ENCODE results near the gene EME1. TPM values are rescaled to one million over a fixed set of nuclear protein-coding genes. Genes with fewer than 3 reads are reported as not detected.

The EME1 gene
- polyA plus RNA-seq, 2 donors, result 2.0 to 3.6 TPM

GRCh38 chr17:50347894-50348291, 25.1 kb upstream of the EME1 start:
- Histone ChIP-seq H3K36me3 (ENCODE audit: control insufficient read depth in 2 of 2, insufficient read depth in 2 of 2, low read length in 1 of 2) (peaks cover 0 to 4% of the 10 kb centered on the region in 2 donors), H3K27me3 (ENCODE audit: control insufficient read depth in 1 of 2, insufficient read depth in 2 of 2, low read length in 2 of 2) (no peaks in the 10 kb centered on the region), H3K9me3 (ENCODE audit: control insufficient read depth in 2 of 2, insufficient read depth in 1 of 2, low read depth in 1 of 2, low read length in 1 of 2) (no peaks in the 10 kb centered on the region), H3K4me3 (ENCODE audit: low read depth in 1 of 2, low read length in 2 of 2) (no peak overlapping the region), H3K4me1 (ENCODE audit: control insufficient read depth in 2 of 2, insufficient read depth in 2 of 2, low read length in 1 of 2) (peaks cover 5 to 9% of the 10 kb centered on the region in 2 donors), H3K27ac (ENCODE audit: low read depth in 2 of 2, low read length in 1 of 2) (no peak overlapping the region)
- 57 to 62% methylated on average over 3 of the region's 3 CpGs for WGBS, 2 donors

- 53 to 61% methylated on average over 7 of the region's 7 CpGs for WGBS, 2 donors
- Histone ChIP-seq H3K27ac (ENCODE audit: low read depth in 2 of 2, low read length in 1 of 2) (peak overlapping the region in 1 of 2 donors; percentile 9), H3K27me3 (ENCODE audit: control insufficient read depth in 1 of 2, insufficient read depth in 2 of 2, low read length in 2 of 2) (no peaks in the 10 kb centered on the region), H3K4me3 (ENCODE audit: low read depth in 1 of 2, low read length in 2 of 2) (no peak overlapping the region), H3K36me3 (ENCODE audit: control insufficient read depth in 2 of 2, insufficient read depth in 2 of 2, low read length in 1 of 2) (peaks cover 2 to 4% of the 10 kb centered on the region in 2 donors), H3K9me3 (ENCODE audit: control insufficient read depth in 2 of 2, insufficient read depth in 1 of 2, low read depth in 1 of 2, low read length in 1 of 2) (no peaks in the 10 kb centered on the region), H3K4me1 (ENCODE audit: control insufficient read depth in 2 of 2, insufficient read depth in 2 of 2, low read length in 1 of 2) (peaks cover 5 to 9% of the 10 kb centered on the region in 2 donors)
Observed at GRCh38 chr17:50348522-50349242, 24.3 kb upstream of the EME1 start.

DNA sequence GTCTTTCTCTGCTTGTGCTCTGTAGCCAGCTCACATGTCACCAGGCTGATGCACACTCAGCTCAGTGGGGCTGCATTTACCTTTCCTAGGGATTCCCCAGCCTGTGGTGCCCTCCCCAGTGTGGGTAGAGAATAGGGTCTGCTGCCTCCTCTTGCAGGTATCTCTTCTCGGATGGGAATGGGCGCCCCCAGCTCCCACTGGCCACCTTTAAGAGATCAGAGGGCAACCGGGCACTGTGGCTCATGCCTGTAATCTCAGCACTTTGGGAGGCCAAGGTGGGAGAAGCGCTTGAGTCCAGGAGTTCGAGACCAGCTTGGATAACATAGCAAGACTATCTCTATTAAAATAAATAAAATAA, 23.8 kb upstream of the EME1 start:
- no peak overlapping the region for H3K27ac ChIP-seq (ENCODE audit: low read depth in 2 of 2, low read length in 1 of 2)
- peaks cover 2 to 7% of the 10 kb centered on the region in 2 donors for H3K36me3 ChIP-seq (ENCODE audit: control insufficient read depth in 2 of 2, insufficient read depth in 2 of 2, low read length in 1 of 2)
- no peaks in the 10 kb centered on the region for H3K9me3 ChIP-seq (ENCODE audit: control insufficient read depth in 2 of 2, insufficient read depth in 1 of 2, low read depth in 1 of 2, low read length in 1 of 2)
- H3K27me3 ChIP-seq (ENCODE audit: control insufficient read depth in 1 of 2, insufficient read depth in 2 of 2, low read length in 2 of 2), result no peaks in the 10 kb centered on the region
- H3K4me1 ChIP-seq (ENCODE audit: control insufficient read depth in 2 of 2, insufficient read depth in 2 of 2, low read length in 1 of 2), result peaks cover 5 to 9% of the 10 kb centered on the region in 2 donors
- no peak overlapping the region for H3K4me3 ChIP-seq (ENCODE audit: low read depth in 1 of 2, low read length in 2 of 2)
- WGBS, 2 donors, result 94 to 97% methylated on average over 5 of the region's 5 CpGs

- H3K4me1 ChIP-seq (ENCODE audit: control insufficient read depth in 2 of 2, insufficient read depth in 2 of 2, low read length in 1 of 2), result peaks cover 2 to 9% of the 10 kb centered on the region in 2 donors
- no peaks in the 10 kb centered on the region for H3K9me3 ChIP-seq (ENCODE audit: control insufficient read depth in 2 of 2, insufficient read depth in 1 of 2, low read depth in 1 of 2, low read length in 1 of 2)
- H3K27ac ChIP-seq (ENCODE audit: low read depth in 2 of 2, low read length in 1 of 2), result no peak overlapping the region
- no peak overlapping the region for H3K4me3 ChIP-seq (ENCODE audit: low read depth in 1 of 2, low read length in 2 of 2)
- H3K27me3 ChIP-seq (ENCODE audit: control insufficient read depth in 1 of 2, insufficient read depth in 2 of 2, low read length in 2 of 2), result no peaks in the 10 kb centered on the region
- 86 to 94% methylated on average over 2 of the region's 2 CpGs for WGBS, 2 donors
- H3K36me3 ChIP-seq (ENCODE audit: control insufficient read depth in 2 of 2, insufficient read depth in 2 of 2, low read length in 1 of 2), result peaks cover 9 to 19% of the 10 kb centered on the region in 2 donors
Observed at GRCh38 chr17:50350733-50351132, 22.3 kb upstream of the EME1 start.

GRCh38 chr17:50352072-50352692, 20.8 kb upstream of the EME1 start:
- no peaks in the 10 kb centered on the region for H3K27me3 ChIP-seq (ENCODE audit: control insufficient read depth in 1 of 2, insufficient read depth in 2 of 2, low read length in 2 of 2)
- no peaks in the 10 kb centered on the region for H3K9me3 ChIP-seq (ENCODE audit: control insufficient read depth in 2 of 2, insufficient read depth in 1 of 2, low read depth in 1 of 2, low read length in 1 of 2)
- H3K4me1 ChIP-seq (ENCODE audit: control insufficient read depth in 2 of 2, insufficient read depth in 2 of 2, low read length in 1 of 2), result peaks cover 0 to 4% of the 10 kb centered on the region in 2 donors
- WGBS, 2 donors, result 64 to 72% methylated on average over 6 of the region's 6 CpGs
- no peak overlapping the region for H3K27ac ChIP-seq (ENCODE audit: low read depth in 2 of 2, low read length in 1 of 2)
- H3K4me3 ChIP-seq (ENCODE audit: low read depth in 1 of 2, low read length in 2 of 2), result no peak overlapping the region
- H3K36me3 ChIP-seq (ENCODE audit: control insufficient read depth in 2 of 2, insufficient read depth in 2 of 2, low read length in 1 of 2), result peaks cover 24 to 33% of the 10 kb centered on the region in 2 donors

DNA sequence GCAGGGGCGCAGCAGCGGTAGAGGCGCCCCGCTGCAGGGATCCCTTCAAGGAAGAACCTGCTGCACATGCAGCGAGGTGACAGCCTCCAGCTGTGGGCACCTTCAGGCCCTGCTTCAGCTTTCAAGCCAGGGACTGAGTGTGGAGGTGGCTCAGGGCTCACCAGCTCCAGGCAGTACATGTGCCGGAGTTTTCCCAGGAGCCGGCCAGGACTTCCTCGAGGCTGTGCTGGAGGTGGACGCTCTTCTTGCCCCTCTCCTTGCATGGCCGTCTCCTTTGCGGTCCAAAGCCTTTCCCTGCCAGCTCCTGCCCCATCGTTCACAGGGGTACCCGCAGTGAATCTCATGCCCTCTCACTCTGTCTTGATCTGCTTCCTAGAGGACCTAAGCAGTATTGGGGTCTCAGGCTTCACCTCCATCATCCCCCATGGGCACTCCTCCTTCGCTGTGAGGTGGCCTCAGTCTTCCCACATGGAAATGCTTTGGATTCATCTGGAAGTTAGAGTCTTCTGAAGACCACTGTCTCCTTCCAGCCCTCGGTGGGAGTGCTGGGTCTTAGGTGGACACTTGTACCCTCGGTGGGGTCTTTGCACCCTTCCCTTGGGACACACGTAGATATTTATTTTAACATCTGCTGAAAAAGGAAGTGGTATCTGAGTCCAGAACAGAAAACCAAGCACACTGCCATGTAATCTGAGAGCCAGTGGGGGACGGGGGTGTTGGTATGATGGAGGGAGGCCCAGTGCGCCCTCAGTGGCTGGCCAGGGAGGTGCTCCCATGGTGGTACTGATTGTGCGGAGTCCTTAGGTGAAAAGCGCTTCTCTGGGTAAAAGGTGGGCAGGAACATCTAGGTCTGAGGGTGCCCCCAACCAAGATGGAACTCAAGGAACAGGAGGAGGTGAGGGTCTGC, 20.1 kb upstream of the EME1 start:
- no peaks in the 10 kb centered on the region for H3K9me3 ChIP-seq (ENCODE audit: control insufficient read depth in 2 of 2, insufficient read depth in 1 of 2, low read depth in 1 of 2, low read length in 1 of 2)
- peaks cover 24 to 37% of the 10 kb centered on the region in 2 donors for H3K36me3 ChIP-seq (ENCODE audit: control insufficient read depth in 2 of 2, insufficient read depth in 2 of 2, low read length in 1 of 2)
- H3K4me3 ChIP-seq (ENCODE audit: low read depth in 1 of 2, low read length in 2 of 2), result no peak overlapping the region
- no peaks in the 10 kb centered on the region for H3K27me3 ChIP-seq (ENCODE audit: control insufficient read depth in 1 of 2, insufficient read depth in 2 of 2, low read length in 2 of 2)
- H3K27ac ChIP-seq (ENCODE audit: low read depth in 2 of 2, low read length in 1 of 2), result no peak overlapping the region
- H3K4me1 ChIP-seq (ENCODE audit: control insufficient read depth in 2 of 2, insufficient read depth in 2 of 2, low read length in 1 of 2), result no peaks in the 10 kb centered on the region
- WGBS, 2 donors, result 88 to 93% methylated on average over 21 of the region's 21 CpGs

- Histone ChIP-seq H3K36me3 (ENCODE audit: control insufficient read depth in 2 of 2, insufficient read depth in 2 of 2, low read length in 1 of 2) (peaks cover 24 to 43% of the 10 kb centered on the region in 2 donors), H3K27ac (ENCODE audit: low read depth in 2 of 2, low read length in 1 of 2) (no peak overlapping the region), H3K4me3 (ENCODE audit: low read depth in 1 of 2, low read length in 2 of 2) (no peak overlapping the region), H3K9me3 (ENCODE audit: control insufficient read depth in 2 of 2, insufficient read depth in 1 of 2, low read depth in 1 of 2, low read length in 1 of 2) (no peaks in the 10 kb centered on the region), H3K4me1 (ENCODE audit: control insufficient read depth in 2 of 2, insufficient read depth in 2 of 2, low read length in 1 of 2) (no peaks in the 10 kb centered on the region), H3K27me3 (ENCODE audit: control insufficient read depth in 1 of 2, insufficient read depth in 2 of 2, low read length in 2 of 2) (no peaks in the 10 kb centered on the region)
- 92 to 95% methylated on average over 26 to 27 of the region's 27 CpGs for WGBS, 2 donors
Observed at GRCh38 chr17:50353600-50354195, 19.3 kb upstream of the EME1 start.

DNA sequence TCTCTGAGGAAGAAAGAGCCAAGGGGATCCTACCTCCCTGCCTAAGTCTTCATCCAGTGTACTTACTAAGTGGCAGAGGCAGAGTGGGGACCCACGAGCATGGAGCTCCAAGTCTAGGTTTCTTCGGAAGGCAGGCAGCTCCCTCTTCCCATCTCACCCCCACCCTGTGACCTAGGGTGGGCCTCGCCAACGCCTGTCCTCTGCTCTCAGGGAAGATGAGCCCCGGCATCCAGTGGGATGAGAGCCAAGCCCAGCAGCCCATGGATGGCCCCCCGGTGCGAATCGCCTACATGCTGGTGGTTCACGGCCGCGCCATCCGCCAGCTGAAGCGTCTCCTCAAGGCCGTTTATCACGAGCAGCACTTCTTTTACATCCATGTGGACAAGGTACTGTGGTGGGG, 18.8 kb upstream of the EME1 start:
- 92% methylated on average over 15 of the region's 15 CpGs for WGBS, 2 donors
- H3K4me3 ChIP-seq (ENCODE audit: low read depth in 1 of 2, low read length in 2 of 2), result no peak overlapping the region
- no peaks in the 10 kb centered on the region for H3K27me3 ChIP-seq (ENCODE audit: control insufficient read depth in 1 of 2, insufficient read depth in 2 of 2, low read length in 2 of 2)
- H3K9me3 ChIP-seq (ENCODE audit: control insufficient read depth in 2 of 2, insufficient read depth in 1 of 2, low read depth in 1 of 2, low read length in 1 of 2), result no peaks in the 10 kb centered on the region
- no peaks in the 10 kb centered on the region for H3K4me1 ChIP-seq (ENCODE audit: control insufficient read depth in 2 of 2, insufficient read depth in 2 of 2, low read length in 1 of 2)
- H3K36me3 ChIP-seq (ENCODE audit: control insufficient read depth in 2 of 2, insufficient read depth in 2 of 2, low read length in 1 of 2), result peaks cover 24 to 48% of the 10 kb centered on the region in 2 donors
- no peak overlapping the region for H3K27ac ChIP-seq (ENCODE audit: low read depth in 2 of 2, low read length in 1 of 2)

- no peak overlapping the region for H3K27ac ChIP-seq (ENCODE audit: low read depth in 2 of 2, low read length in 1 of 2)
- peaks cover 25 to 53% of the 10 kb centered on the region in 2 donors for H3K36me3 ChIP-seq (ENCODE audit: control insufficient read depth in 2 of 2, insufficient read depth in 2 of 2, low read length in 1 of 2)
- H3K27me3 ChIP-seq (ENCODE audit: control insufficient read depth in 1 of 2, insufficient read depth in 2 of 2, low read length in 2 of 2), result no peaks in the 10 kb centered on the region
- WGBS, 2 donors, result 80 to 86% methylated on average over 13 of the region's 13 CpGs
- no peaks in the 10 kb centered on the region for H3K9me3 ChIP-seq (ENCODE audit: control insufficient read depth in 2 of 2, insufficient read depth in 1 of 2, low read depth in 1 of 2, low read length in 1 of 2)
- no peak overlapping the region for H3K4me3 ChIP-seq (ENCODE audit: low read depth in 1 of 2, low read length in 2 of 2)
- no peaks in the 10 kb centered on the region for H3K4me1 ChIP-seq (ENCODE audit: control insufficient read depth in 2 of 2, insufficient read depth in 2 of 2, low read length in 1 of 2)
Observed at GRCh38 chr17:50354776-50355175, 18.3 kb upstream of the EME1 start.

Data from esophagus (tissue), 2 donors.